Measurements from ENCODE around the gene KREMEN2.

DNA sequence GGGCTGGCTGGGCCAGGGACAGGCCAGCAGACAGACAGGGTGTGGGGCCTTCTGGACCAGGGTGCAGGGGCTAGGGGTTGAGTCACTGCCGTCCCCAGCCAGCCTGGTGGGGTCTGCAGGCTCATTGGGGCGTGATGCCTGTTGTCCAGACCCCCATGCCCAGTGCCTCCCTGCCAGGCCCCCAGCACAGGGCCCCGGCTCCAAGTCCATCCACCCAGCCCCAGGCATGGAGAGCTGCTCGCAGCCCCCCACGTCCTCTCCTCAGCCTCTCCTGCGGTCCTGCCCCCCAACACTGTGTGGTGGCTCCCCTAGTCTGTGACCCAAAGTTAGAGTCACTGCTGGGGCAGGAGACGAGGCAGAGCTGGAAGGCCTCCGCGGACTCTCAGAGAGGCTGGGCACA is 23.2 kb downstream of the KREMEN2 start:
- TF ChIP-seq, protein P1, sequence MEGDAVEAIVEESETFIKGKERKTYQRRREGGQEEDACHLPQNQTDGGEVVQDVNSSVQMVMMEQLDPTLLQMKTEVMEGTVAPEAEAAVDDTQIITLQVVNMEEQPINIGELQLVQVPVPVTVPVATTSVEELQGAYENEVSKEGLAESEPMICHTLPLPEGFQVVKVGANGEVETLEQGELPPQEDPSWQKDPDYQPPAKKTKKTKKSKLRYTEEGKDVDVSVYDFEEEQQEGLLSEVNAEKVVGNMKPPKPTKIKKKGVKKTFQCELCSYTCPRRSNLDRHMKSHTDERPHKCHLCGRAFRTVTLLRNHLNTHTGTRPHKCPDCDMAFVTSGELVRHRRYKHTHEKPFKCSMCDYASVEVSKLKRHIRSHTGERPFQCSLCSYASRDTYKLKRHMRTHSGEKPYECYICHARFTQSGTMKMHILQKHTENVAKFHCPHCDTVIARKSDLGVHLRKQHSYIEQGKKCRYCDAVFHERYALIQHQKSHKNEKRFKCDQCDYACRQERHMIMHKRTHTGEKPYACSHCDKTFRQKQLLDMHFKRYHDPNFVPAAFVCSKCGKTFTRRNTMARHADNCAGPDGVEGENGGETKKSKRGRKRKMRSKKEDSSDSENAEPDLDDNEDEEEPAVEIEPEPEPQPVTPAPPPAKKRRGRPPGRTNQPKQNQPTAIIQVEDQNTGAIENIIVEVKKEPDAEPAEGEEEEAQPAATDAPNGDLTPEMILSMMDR (IDR thresholded peaks at IDR 0.05 in 2 of 3, conservative IDR thresholded peaks at IDR 0.05 in 1 of 3; ENCODE audit: insufficient read depth in 2 of 3, low read depth in 1 of 3, low read length in 3 of 3) = no peak
- no peak for TF ChIP-seq MAZ (CRISPR knock-in tag; conservative IDR thresholded peaks at IDR 0.05 in 1 of 2, IDR thresholded peaks at IDR 0.05 in 1 of 2)
- TF ChIP-seq, protein P2, sequence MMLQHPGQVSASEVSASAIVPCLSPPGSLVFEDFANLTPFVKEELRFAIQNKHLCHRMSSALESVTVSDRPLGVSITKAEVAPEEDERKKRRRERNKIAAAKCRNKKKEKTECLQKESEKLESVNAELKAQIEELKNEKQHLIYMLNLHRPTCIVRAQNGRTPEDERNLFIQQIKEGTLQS (IDR thresholded peaks at IDR 0.05) = no peak
- TF ChIP-seq, protein P2 (CRISPR knock-in tag; conservative IDR thresholded peaks at IDR 0.05) = no peak

Data from K562 (cell line).